ENCODE data around the gene BRD3OS. TPM values are rescaled to one million over a fixed set of nuclear protein-coding genes. Genes with fewer than 3 reads are reported as not detected.

BRD3OS gene
- total and polyA plus RNA-seq, 2 donors (not counting 3 experiments of a cell fraction or from before 2014, with no cell fraction given): 11.9 to 15.4 TPM

DNA sequence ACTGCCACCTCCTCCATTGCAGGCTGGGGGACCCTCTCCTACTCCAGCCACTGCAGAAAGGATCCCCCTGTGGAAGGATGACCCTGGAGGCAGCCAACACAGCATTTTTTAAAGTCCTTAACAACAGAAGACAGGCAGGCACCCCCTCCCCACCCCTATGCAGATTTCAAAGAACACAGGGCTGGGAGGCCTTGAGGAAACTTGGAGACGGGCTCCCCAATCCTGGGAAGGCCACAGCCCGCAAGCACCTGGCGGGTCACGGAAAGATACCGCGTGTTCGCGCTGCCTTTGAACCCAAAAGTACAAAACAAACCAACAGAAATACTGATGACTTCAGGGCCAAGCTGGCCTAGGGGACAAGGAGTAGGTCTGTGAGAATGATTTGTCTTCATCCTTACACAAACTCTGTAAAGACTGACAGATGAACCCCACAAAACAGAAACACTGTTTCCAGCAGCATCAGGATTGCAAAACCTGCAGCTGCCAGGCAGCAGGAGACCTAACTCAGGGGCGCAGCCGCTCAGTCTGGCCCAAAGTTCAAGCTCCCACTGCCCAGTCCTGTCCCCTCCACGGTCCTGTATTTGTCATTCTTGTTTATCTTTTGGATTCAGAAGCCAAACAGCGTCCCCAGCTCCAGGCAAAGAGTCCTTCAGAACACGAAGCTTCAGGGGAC is 46.9 kb upstream of the BRD3OS start:
- no peak for FAIRE-seq
- H3K9me1 ChIP-seq (replicated peaks; ENCODE audit: control insufficient read depth, extremely low read depth, insufficient read depth, low read length): no peaks in the 10 kb centered on the region
- DNase-seq (ENCODE audit: low read depth, low spot score): no peak
- no peaks in the 10 kb centered on the region for H3K36me3 ChIP-seq (ENCODE audit: control insufficient read depth in 2 of 2, extremely low read depth in 1 of 2, insufficient read depth in 2 of 2, low read length in 2 of 2)
- CTCF ChIA-PET: interaction anchor here (1.0 to 1.5 kb wide), 3 partner anchors 16 to 196 kb away, joined by 3 to 6 read pairs (median 5); no protein-coding TSS in a partner anchor
- no TSS peak for BruUV-seq (replicated peaks)
- no peak overlapping the region for H3K9ac ChIP-seq (replicated peaks; ENCODE audit: extremely low read depth, insufficient read depth, low read length)
- H3K27me3 ChIP-seq (ENCODE audit: control insufficient read depth in 2 of 2, insufficient read depth in 2 of 2, low read length in 2 of 2): no peaks in the 10 kb centered on the region
- intact Hi-C loops (cut with micrococcal nuclease): no loop called here
- dilution Hi-C loops (cut with MboI; ENCODE audit: extremely low pct_ligation_motif_present, low sequenced_read_pairs): no loop called here
- peaks cover 95% of the 10 kb centered on the region for H3K79me2 ChIP-seq (ENCODE audit: control insufficient read depth, insufficient read depth, low read length)
- no peaks in the 10 kb centered on the region for H3K9me3 ChIP-seq (replicated peaks; ENCODE audit: control insufficient read depth, insufficient read depth, low read length)
- no peak overlapping the region for H2AFZ ChIP-seq (ENCODE audit: low read depth, low read length)
- no peaks in the 10 kb centered on the region for H4K20me1 ChIP-seq (replicated peaks; ENCODE audit: control insufficient read depth, extremely low read depth, insufficient read depth, low read length)
- H3K4me2 ChIP-seq (ENCODE audit: insufficient read depth, low read length): no peak overlapping the region
- POLR2A ChIA-PET: no interaction called here
- no peak overlapping the region for H3K27ac ChIP-seq (ENCODE audit: insufficient read depth, low read depth, low read length)
- peaks cover 21% of the 10 kb centered on the region for H3K4me1 ChIP-seq (ENCODE audit: control insufficient read depth, extremely low read depth, insufficient read depth, low read length)
- no peak overlapping the region for H3K4me3 ChIP-seq (replicated peaks in 1 of 3; ENCODE audit: insufficient read depth in 1 of 3, low read depth in 1 of 3, low read length in 3 of 3)
- TF ChIP-seq POLR2A (IDR thresholded peaks at IDR 0.05; ENCODE audit: low read depth, low read length) (no peak), POLR2AphosphoS5 (IDR thresholded peaks at IDR 0.05; ENCODE audit: insufficient read depth, low read depth, low read length) (no peak), EZH2 (IDR thresholded peaks at IDR 0.05; ENCODE audit: borderline replicate concordance, low read depth, low read length, severe bottlenecking) (no peak), MYC (IDR thresholded peaks at IDR 0.05; ENCODE audit: low read depth, low read length) (no peak), JUN (IDR thresholded peaks at IDR 0.05; ENCODE audit: borderline replicate concordance, insufficient read depth, insufficient read length, low read depth) (no peak), FOS (IDR thresholded peaks at IDR 0.05; ENCODE audit: borderline replicate concordance, insufficient read depth, low read length) (no peak), GATA2 (IDR thresholded peaks at IDR 0.05; ENCODE audit: insufficient read depth, insufficient read length, low read depth, low read length) (no peak)
- TF ChIP-seq, protein P1, sequence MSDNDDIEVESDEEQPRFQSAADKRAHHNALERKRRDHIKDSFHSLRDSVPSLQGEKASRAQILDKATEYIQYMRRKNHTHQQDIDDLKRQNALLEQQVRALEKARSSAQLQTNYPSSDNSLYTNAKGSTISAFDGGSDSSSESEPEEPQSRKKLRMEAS (IDR thresholded peaks at IDR 0.05; ENCODE audit: insufficient read depth, insufficient read length): no peak
- TF ChIP-seq, protein P2, sequence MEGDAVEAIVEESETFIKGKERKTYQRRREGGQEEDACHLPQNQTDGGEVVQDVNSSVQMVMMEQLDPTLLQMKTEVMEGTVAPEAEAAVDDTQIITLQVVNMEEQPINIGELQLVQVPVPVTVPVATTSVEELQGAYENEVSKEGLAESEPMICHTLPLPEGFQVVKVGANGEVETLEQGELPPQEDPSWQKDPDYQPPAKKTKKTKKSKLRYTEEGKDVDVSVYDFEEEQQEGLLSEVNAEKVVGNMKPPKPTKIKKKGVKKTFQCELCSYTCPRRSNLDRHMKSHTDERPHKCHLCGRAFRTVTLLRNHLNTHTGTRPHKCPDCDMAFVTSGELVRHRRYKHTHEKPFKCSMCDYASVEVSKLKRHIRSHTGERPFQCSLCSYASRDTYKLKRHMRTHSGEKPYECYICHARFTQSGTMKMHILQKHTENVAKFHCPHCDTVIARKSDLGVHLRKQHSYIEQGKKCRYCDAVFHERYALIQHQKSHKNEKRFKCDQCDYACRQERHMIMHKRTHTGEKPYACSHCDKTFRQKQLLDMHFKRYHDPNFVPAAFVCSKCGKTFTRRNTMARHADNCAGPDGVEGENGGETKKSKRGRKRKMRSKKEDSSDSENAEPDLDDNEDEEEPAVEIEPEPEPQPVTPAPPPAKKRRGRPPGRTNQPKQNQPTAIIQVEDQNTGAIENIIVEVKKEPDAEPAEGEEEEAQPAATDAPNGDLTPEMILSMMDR (IDR thresholded peaks at IDR 0.05; ENCODE audit: extremely low read depth in 1 of 2, insufficient read depth in 1 of 2, low read depth in 1 of 2, low read length in 2 of 2): no peak
